Fibroblast of the conjunctiva (primary cell): ENCODE data around the gene EML6.
A peak's percentile ranks its signal among the peaks of the same experiment; 100 is the strongest.

Source experiments
- DNase-seq: peaks from one replicate; pipeline ENCODE4 v3.0.0-alpha.2; 2010; ENCODE audit warnings: low read depth

The EML6 gene

GRCh38 chr2:55001716-55002115 lies 278.3 kb downstream of the EML6 start:
- DNase-seq, result no peak

DNA sequence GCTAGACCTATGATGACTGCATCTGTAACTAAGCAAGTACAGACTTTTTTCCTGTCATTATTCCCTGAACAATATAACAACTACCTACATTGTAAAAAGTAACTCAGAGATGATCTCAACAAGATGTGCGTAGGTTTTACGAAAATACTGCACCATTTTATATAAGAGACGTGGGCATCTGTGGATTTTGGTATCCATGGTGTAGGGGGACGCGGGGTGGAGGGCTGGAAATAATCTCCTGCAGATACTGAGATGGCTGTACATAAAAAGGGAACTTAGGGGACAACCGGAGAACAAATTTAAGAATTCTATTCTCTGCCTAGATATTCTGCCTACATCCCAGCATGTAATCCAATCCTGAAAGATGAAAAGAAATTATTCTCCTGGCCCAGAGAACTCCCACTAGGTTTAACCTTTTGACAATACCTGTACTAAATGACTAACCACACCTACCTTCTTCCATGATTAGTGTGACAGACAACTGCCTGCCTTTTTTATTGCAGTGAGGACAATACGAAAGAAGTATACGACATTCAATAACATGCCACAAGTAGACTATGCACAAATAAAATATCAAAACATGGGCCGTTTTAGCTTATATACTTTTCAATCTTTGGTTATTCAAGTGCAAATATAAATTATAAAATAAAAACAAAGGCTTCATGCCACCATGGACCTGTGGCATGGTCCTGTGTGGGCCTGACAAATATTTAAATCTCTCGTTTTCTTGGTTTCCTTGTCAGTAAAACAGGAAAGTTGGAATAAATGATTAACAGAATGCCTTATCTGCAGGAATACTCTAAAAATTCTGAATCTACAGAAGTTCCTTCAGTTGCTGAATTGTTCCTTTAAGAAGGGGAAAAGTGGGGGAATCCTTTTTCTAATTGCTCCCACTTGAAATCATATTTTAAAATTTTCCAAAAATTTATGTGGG lies 280.5 kb downstream of the EML6 start:
- DNase-seq, result no peak

- DNase-seq, result no peak
Observed at GRCh38 chr2:55006306-55006705, 282.8 kb downstream of the EML6 start.

DNA sequence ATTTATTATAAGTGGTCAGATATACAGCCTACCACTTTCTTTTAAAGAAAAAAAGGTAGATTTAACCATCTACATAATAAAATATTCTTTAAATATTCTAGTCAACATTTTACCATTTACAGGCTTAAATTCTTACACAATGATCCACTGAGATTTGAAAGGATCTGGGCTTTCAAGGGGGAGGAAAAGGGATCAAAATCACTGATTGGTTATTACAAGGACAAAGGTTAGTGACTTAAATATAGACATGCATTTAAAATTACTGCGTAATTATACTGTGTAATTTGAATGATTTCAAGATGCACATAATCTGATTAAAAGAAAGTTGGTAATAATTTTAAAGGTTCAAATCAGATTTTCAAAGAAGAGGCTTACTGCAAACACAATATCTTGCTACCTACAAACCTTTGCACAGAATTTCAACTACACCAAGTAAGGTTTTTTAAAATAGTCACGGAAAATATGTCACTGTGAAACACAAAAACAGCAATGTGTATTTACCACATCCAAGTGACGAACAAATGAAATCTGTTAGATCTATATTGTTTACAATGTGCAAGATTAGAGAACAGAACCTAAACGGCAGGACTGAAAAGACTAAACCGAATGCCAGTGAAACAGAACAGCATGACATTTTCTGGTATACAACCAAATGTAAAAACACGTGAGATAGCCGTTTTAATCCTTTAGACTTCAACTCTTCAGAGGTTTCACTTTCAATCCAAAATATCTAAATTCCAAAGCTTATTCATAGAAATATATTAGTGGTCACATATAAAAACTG lies 286.0 kb downstream of the EML6 start:
- DNase-seq, result no peak

GRCh38 chr2:55010149-55010591 lies 286.7 kb downstream of the EML6 start:
- peak; percentile 48 for DNase-seq

- DNase-seq, result no peak
Observed at GRCh38 chr2:55010915-55011314, 287.5 kb downstream of the EML6 start.

- DNase-seq, result no peak
Observed at GRCh38 chr2:55011831-55012671, 288.6 kb downstream of the EML6 start.

DNA sequence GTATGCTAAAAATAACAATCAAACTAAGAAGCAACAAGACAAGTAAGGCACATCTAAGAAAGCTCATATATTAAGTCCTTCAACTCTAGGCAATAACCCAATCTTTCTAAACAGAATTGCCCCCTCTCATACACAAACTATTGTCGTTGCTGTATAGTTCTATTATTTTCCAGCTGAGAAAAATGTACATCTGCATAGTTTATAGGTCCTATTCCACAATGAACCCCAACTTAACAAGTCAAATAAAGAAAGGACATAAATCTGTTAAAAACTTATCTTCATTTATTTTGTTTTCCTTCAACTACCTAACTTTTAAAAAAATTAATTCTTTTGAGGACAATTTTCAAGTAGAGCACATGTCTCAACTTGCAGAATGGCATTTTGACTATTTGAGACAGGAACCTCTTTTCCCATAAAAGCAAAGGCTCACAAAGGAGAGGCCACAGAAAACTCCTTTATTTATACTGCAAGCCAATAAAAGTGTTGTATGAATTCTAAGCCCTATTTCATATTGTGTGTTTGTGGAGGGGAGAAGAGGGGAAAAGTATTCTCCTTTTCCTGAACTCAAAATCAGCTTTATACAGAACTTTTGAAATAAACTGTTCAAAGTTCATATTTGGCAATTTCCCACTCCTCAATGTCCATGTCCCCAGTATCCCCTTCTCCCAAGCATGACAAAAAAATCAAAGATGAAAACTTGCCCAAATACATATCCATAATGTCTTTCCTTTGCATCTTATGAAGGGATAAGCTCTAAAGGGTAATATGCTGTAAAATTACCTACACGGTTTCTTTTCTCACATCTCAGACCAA lies 289.4 kb downstream of the EML6 start:
- no peak for DNase-seq

DNA sequence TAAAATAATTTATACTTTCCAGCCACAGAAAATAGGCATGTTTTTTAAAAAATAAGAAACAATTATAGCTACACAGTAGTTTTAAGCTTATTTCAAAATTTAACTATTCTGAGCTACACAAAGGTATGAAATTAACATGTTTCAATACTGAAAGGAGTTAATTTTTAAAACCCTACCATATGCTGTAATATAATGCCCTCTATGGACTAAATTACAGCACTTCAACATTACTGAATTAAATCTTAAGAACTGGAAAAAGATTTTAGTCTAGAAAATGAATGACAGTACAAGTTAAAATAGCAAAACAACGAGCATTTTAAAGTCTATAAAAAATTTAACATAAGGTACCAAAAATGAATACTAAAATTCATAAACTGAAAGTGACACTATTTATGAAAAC lies 290.5 kb downstream of the EML6 start:
- no peak for DNase-seq

GRCh38 chr2:55014962-55015939 lies 291.8 kb downstream of the EML6 start:
- DNase-seq, result peak; percentile 77

DNA sequence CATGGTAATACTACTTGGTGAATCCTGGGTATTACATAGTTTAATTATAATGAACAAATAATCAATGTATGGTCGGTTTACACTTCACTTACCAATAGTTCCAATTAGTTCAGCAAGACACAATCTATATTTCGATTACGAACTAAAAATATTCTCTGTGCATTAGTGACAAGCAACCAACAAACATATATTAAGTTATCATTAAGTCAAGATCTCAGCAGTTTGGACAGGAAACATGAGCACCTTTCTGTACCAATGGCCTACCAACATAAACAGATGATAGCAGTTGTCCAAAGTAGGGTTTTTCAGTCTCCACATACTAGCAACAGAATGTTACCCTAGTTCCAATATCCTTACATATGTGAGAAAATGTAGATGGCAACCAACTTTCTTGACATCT lies 294.0 kb downstream of the EML6 start:
- DNase-seq, result no peak

GRCh38 chr2:55017880-55018279 lies 294.4 kb downstream of the EML6 start:
- DNase-seq, result no peak

- DNase-seq, result no peak
Observed at GRCh38 chr2:55018619-55019018, 295.2 kb downstream of the EML6 start.

- no peak for DNase-seq
Observed at GRCh38 chr2:55019526-55020258, 296.2 kb downstream of the EML6 start.
